GM12892 (cell line): Measurements from ENCODE around the gene ANGEL2.
"Not testable (repeated sequence)": the region's sequence is repeated elsewhere in the genome, so short reads cannot be mapped to it uniquely, and the experiment has no call there.

Experiments used
- DNase-seq: peaks from one replicate; pipeline ENCODE4 v3.0.0; 2011; ENCODE audit not compliant: insufficient read length
- FAIRE-seq: peaks from 2 replicates; lab custom pipeline; 2011; peaks lifted over from hg19 to GRCh38; lab: Jason Lieb, UNC
- POLR2A ChIP-seq: IDR thresholded peaks from 2 replicates; pipeline ENCODE4 v1.6.1; 2011; ENCODE audit warnings: low read depth, low read length, control low read depth
- POLR2AphosphoS5 ChIP-seq: IDR thresholded peaks from 2 replicates; pipeline ENCODE4 v1.6.1; 2011; ENCODE audit warnings: low read depth, low read length, control low read depth
- TAF1 ChIP-seq: IDR thresholded peaks from 2 replicates; pipeline ENCODE4 v1.6.1; 2011; ENCODE audit warnings: low read depth, mild to moderate bottlenecking, control low read depth, low read length, borderline replicate concordance

ANGEL2 gene

DNA sequence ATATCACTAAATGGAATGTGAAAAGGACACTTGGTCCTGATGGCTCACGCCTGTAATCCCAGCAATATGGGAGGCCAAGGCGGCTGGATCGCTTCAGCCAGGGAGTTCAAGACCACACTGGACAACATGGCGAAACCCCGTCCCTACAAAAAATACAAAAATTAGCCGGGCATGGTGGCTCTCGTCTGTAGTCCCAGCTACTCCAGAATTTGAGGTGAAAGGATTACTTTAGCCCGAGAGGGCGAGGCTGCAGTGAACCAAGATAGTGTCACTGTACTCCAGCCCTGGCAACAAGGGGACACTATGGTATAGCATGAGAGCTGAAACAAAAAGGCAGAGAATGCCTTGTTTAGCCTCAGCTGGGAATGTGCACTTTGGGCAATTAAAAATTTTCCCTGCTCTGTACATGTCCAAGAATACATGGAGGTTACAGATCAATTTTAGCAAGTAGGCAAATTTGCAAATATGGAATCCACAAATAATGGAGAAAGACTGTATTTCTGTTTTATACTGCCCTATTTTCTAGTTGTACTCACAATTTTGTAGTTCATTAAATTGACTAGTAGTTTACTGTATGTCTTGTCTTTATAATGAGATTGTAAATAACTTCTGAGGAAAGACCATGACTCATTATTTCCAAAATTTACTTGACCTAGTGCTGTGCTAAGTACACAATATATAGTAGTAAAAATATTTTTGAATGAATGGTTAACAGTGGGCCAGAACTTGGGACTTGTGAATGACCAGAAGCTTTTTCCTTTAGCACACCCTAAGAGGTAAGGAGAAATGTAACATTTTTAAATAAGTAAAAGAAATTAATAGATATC lies 2.0 kb upstream of the ANGEL2 start:
- TF ChIP-seq POLR2A (no peak), TAF1 (no peak), POLR2AphosphoS5 (no peak)
- FAIRE-seq, result no peak

GRCh38 chr1:213014642-213015041 lies 1.0 kb downstream of the ANGEL2 start:
- DNase-seq (no peak), FAIRE-seq (no peak)
- TF ChIP-seq TAF1 (no peak), POLR2AphosphoS5 (no peak), POLR2A (no peak)

More for the DNA sequence above, 2.0 kb upstream of the ANGEL2 start:
- no peak for DNase-seq

GRCh38 chr1:213008564-213008963 lies 7.1 kb downstream of the ANGEL2 start:
- peak; percentile 33 for FAIRE-seq
- TF ChIP-seq POLR2AphosphoS5, result no peak
- DNase-seq, result no peak

GRCh38 chr1:213003256-213003655 lies 12.4 kb downstream of the ANGEL2 start:
- FAIRE-seq, result no peak

GRCh38 chr1:212994926-212995325 lies 20.7 kb downstream of the ANGEL2 start:
- no peak for FAIRE-seq
- TF ChIP-seq POLR2A (no peak), TAF1 (no peak), POLR2AphosphoS5 (no peak)
- DNase-seq, result no peak

More at GRCh38 chr1:213003256-213003655, 12.4 kb downstream of the ANGEL2 start:
- DNase-seq, result no peak
- no peak for TF ChIP-seq POLR2AphosphoS5
- TF ChIP-seq POLR2A, result no peak
- TF ChIP-seq TAF1, result no peak

DNA sequence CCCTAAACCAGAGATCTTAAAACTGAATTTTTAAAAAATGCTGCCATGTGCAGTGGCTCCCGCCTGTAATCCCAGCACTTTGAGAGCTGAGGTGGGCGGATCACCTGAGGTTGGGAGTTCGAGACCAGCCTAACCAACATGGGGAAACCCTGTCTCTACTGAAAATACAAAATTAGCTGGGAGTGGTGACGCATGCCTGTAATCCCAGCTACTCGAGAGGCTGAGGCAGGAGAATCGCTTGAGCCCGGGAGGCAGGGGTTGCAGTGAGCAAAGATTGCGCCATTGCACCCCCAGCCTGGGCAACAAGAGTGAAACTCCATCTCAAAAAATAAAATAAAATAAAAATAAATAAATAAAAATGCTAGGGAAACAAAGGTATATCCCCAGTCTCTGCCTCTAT lies 21.7 kb downstream of the ANGEL2 start:
- DNase-seq, FAIRE-seq: not testable (repeated sequence)

GRCh38 chr1:212990276-212990675 lies 25.4 kb downstream of the ANGEL2 start:
- TF ChIP-seq TAF1, result no peak
- DNase-seq (no peak), FAIRE-seq (no peak)

DNA sequence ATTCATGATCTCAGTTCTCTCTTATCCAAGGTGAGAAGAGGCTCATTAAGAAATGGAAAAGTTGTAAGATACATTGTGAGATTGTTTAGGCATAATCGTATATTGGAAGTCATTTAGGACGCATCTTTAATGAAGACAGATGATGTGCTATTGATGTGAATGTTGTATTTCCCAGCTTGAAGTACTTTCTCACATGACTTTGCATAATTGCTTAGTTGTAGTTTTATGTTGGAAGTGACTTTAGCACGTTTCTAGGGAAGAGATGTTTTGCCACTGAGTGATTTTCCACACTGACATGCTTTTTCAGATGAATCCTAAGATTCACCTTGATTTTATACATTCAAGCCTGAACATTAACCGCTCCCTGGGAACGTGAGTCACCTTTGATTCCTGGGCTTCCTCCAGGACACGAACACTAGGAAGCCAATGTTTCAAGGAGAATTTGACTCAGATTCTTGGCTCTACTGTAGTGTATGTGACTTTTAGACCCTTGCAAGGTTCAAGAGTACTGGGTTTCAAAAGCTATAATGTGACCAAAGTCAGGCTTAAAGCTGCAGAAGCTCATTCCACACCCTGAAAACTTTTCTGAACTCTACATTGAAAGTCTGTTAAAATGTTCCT lies 27.9 kb downstream of the ANGEL2 start:
- no peak for TF ChIP-seq TAF1
- no peak for TF ChIP-seq POLR2AphosphoS5
- TF ChIP-seq POLR2A, result no peak
- DNase-seq, result no peak
- peak; percentile 60 for FAIRE-seq

GRCh38 chr1:212986551-212986950 lies 29.1 kb downstream of the ANGEL2 start:
- TF ChIP-seq POLR2AphosphoS5 (no peak), TAF1 (no peak), POLR2A (0 out of 2 replicates have a peak, but pooled peaks have one; percentile 28)
- FAIRE-seq (peak; percentile 56), DNase-seq (no peak)

DNA sequence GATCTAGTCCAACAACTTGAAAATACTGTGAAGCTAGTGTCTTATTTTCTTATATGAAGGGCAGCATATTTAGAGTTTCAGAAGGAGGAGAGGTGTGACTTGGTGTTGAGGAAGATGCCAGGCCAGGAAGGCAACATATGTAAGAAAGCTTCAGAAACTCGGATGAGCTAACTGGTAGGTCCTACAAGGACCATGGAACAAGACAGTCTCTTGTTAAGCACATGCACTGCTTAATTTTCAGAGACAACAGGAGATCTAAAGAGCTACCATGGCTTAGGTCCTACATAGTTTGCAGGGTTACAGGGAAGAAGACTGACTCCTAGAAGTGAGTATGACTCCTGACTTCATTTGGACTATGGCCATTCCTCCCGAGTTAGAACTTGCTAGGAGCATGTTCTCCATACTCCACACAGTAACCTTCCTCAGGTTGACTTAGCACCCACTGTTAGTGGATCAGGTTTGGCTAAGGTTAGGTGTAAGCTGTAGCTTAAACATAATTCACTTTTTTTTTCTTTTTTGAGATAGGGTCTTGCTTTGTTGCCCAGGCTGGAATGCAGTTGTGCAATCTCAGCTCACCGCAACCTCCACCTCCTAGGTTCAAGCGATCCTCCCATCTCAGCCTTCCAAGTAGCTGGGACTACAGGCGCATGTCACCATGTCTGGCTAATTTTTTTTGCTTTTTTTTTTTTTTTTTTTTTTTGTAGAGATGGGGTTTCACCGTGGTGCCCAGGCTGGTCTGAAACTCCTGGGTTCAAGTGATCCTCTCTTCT lies 31.0 kb downstream of the ANGEL2 start:
- no peak for DNase-seq
- FAIRE-seq, result no peak

DNA sequence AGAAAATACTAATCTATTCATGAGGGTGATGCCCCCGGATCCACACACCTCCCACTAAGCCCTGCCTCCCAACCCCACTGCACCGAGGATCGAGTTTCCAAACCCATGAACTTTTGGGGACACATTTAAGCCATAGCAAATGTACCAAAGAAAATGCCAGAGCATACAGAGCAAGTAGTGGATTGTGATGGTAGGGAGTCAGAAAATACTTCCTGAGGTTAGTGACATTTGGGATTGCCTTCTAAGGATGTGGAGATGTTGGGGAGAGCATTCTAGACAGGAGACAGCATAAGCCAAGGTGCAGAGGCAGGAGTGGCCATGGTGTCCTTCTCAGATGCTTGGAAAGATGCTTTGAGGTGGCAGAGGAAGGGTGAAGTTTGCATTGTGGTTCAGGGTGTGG lies 32.2 kb downstream of the ANGEL2 start:
- no peak for TF ChIP-seq POLR2AphosphoS5
- FAIRE-seq, result no peak
- no peak for DNase-seq

More for the DNA sequence above, 31.0 kb downstream of the ANGEL2 start:
- TF ChIP-seq POLR2AphosphoS5 (no peak), TAF1 (no peak), POLR2A (no peak)

DNA sequence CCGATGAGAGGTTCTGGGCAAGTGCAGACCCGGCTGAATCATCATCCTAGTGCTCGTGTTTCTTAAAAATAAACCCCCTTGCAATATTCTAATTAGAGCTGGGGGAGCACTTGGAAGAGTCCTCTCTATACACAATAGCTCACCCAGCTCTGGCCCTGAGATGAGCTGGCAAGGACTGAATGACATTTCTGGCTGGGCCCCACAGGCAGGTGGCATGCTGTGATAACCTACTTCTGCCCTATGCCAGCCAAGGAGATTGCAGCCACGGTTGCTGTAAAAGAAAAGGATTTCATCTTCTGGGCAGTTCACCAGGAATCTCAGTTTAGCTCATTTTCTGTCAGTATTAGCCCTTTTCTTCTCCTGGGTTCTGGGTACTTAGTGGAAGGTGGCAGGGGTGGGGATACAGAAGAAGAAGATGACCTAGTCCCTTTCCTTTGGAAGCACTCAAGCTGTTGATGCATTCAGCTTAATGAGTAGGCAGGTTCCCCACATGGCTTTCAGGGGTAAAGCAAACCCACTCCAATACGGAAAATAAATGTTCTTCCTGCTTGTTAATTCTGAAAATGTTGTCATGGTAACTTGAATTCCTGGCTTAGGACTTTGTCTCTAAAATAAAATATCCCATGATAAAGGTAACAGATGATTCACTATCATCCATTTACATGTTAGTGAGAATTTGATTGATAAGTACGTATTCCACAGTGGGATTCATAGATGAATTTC lies 33.1 kb downstream of the ANGEL2 start:
- FAIRE-seq (no peak), DNase-seq (no peak)
- TF ChIP-seq POLR2A (no peak), POLR2AphosphoS5 (peak; percentile 3; the same call in 1 of the 2 replicates)
